Measurements from ENCODE around the gene MTR.

The MTR gene

DNA sequence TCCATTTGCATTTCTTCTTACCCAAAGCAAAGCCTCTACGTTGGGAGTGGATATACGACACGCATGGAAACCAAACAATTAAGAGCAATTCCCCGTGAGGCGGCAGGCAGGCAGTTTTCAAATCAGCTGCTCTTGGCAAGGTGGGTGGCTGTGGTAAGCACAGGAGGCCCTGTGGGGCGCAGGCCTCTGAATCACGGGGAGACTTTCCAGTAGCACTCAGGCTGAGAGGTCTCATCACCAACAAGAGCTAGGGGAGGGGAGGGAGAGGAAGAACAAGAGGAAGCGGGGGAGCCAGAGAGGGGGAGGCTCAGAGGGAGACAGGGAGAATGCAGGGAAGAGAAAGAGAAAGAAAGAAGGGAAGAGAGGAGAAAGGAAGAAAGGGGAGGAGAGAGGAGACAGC, 152.7 kb downstream of the MTR start:
- no peak overlapping the region for H3K9ac ChIP-seq
- H4K20me1 ChIP-seq (ENCODE audit: insufficient read depth), result no peaks in the 10 kb centered on the region
- no peak overlapping the region for H3K27ac ChIP-seq
- H2AFZ ChIP-seq (ENCODE audit: low read depth), result no peak overlapping the region
- H3K27me3 ChIP-seq (ENCODE audit: insufficient read depth, low read depth), result no peaks in the 10 kb centered on the region
- no peak overlapping the region for H3K4me2 ChIP-seq
- H3K36me3 ChIP-seq (ENCODE audit: insufficient read depth), result no peaks in the 10 kb centered on the region
- H3K79me2 ChIP-seq (ENCODE audit: insufficient read depth, low read depth), result no peaks in the 10 kb centered on the region
- H3K4me3 ChIP-seq (IDR thresholded peaks at IDR 0.05; ENCODE audit: insufficient read depth, low read depth, low read length), result no peak overlapping the region
- no peaks in the 10 kb centered on the region for H3K4me1 ChIP-seq (ENCODE audit: low read depth, poor library complexity, severe bottlenecking)
- TF ChIP-seq, protein P1, sequence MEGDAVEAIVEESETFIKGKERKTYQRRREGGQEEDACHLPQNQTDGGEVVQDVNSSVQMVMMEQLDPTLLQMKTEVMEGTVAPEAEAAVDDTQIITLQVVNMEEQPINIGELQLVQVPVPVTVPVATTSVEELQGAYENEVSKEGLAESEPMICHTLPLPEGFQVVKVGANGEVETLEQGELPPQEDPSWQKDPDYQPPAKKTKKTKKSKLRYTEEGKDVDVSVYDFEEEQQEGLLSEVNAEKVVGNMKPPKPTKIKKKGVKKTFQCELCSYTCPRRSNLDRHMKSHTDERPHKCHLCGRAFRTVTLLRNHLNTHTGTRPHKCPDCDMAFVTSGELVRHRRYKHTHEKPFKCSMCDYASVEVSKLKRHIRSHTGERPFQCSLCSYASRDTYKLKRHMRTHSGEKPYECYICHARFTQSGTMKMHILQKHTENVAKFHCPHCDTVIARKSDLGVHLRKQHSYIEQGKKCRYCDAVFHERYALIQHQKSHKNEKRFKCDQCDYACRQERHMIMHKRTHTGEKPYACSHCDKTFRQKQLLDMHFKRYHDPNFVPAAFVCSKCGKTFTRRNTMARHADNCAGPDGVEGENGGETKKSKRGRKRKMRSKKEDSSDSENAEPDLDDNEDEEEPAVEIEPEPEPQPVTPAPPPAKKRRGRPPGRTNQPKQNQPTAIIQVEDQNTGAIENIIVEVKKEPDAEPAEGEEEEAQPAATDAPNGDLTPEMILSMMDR (conservative IDR thresholded peaks at IDR 0.05; ENCODE audit: low read depth, low read length), result no peak

GRCh38 chr1:236948381-236948780, 153.3 kb downstream of the MTR start:
- no peak overlapping the region for H3K27ac ChIP-seq
- TF ChIP-seq, protein P1 (conservative IDR thresholded peaks at IDR 0.05; ENCODE audit: low read depth, low read length), result no peak

DNA sequence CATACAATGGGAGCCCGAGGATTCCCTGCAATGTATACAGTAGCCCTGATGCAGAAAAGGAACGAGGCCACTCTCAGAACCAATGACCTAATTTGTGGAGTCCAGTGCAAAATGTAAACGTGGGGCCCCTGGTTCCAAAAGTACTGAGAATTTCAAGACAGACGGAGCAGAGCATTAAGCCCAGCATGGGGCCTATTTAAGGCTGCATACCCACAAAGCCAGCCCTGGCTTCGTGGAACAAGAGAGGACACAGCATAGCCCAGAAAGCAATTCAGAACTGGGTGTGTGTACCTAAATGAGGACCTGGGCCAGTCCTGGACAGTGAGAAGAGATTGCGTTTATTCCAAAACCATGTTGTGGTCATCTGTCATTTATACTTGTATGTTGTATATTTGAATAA, 153.9 kb downstream of the MTR start:
- Histone ChIP-seq H3K9ac (no peak overlapping the region), H3K4me2 (no peak overlapping the region), H4K20me1 (ENCODE audit: insufficient read depth) (no peaks in the 10 kb centered on the region), H3K4me1 (ENCODE audit: low read depth, poor library complexity, severe bottlenecking) (no peaks in the 10 kb centered on the region), H2AFZ (ENCODE audit: low read depth) (no peak overlapping the region), H3K27ac (no peak overlapping the region), H3K27me3 (ENCODE audit: insufficient read depth, low read depth) (no peaks in the 10 kb centered on the region), H3K36me3 (ENCODE audit: insufficient read depth) (no peaks in the 10 kb centered on the region), H3K4me3 (IDR thresholded peaks at IDR 0.05; ENCODE audit: insufficient read depth, low read depth, low read length) (no peak overlapping the region), H3K79me2 (ENCODE audit: insufficient read depth, low read depth) (no peaks in the 10 kb centered on the region)
- TF ChIP-seq, protein P1 (conservative IDR thresholded peaks at IDR 0.05; ENCODE audit: low read depth, low read length), result no peak

More at GRCh38 chr1:236948381-236948780, 153.3 kb downstream of the MTR start:
- Histone ChIP-seq H3K4me1 (ENCODE audit: low read depth, poor library complexity, severe bottlenecking) (no peaks in the 10 kb centered on the region), H3K4me3 (IDR thresholded peaks at IDR 0.05; ENCODE audit: insufficient read depth, low read depth, low read length) (no peak overlapping the region), H3K27me3 (ENCODE audit: insufficient read depth, low read depth) (no peaks in the 10 kb centered on the region), H3K79me2 (ENCODE audit: insufficient read depth, low read depth) (no peaks in the 10 kb centered on the region), H4K20me1 (ENCODE audit: insufficient read depth) (no peaks in the 10 kb centered on the region), H3K36me3 (ENCODE audit: insufficient read depth) (no peaks in the 10 kb centered on the region), H3K9ac (no peak overlapping the region), H2AFZ (ENCODE audit: low read depth) (no peak overlapping the region), H3K4me2 (no peak overlapping the region)

GRCh38 chr1:236950365-236950764, 155.3 kb downstream of the MTR start:
- Histone ChIP-seq H3K4me3 (IDR thresholded peaks at IDR 0.05; ENCODE audit: insufficient read depth, low read depth, low read length) (no peak overlapping the region), H3K27ac (no peak overlapping the region), H3K4me1 (ENCODE audit: low read depth, poor library complexity, severe bottlenecking) (no peaks in the 10 kb centered on the region), H3K36me3 (ENCODE audit: insufficient read depth) (no peaks in the 10 kb centered on the region), H3K9ac (no peak overlapping the region), H3K27me3 (ENCODE audit: insufficient read depth, low read depth) (no peaks in the 10 kb centered on the region), H2AFZ (ENCODE audit: low read depth) (no peak overlapping the region), H3K4me2 (no peak overlapping the region), H3K79me2 (ENCODE audit: insufficient read depth, low read depth) (no peaks in the 10 kb centered on the region), H4K20me1 (ENCODE audit: insufficient read depth) (no peaks in the 10 kb centered on the region)
- TF ChIP-seq, protein P1 (conservative IDR thresholded peaks at IDR 0.05; ENCODE audit: low read depth, low read length), result no peak
